ENCODE data around the gene VDAC2. TPM values are rescaled to one million over a fixed set of nuclear protein-coding genes. Genes with fewer than 3 reads are reported as not detected.
"Not testable (repeated sequence)": the region's sequence is repeated elsewhere in the genome, so short reads cannot be mapped to it uniquely, and the experiment has no call there.

Gene VDAC2
- 100 to 1,000 TPM; 214 to 401 (median 304) TPM for polyA plus RNA-seq (ENCODE audit: insufficient read length in 10 of 10)
- long read RNA-seq, donor 1, transcript VDAC2-203 (10 exons, 1,557 nt) = major isoform, 131 of 201 reads
- long read RNA-seq, donor 1, partial matches to known transcripts = 68 of 201 reads
- long read RNA-seq, donor 1, other reads (novel, unspliced or antisense) = 0 of 201 reads
- long read RNA-seq, donor 2, transcript VDAC2-203 (10 exons, 1,557 nt) = major isoform, 128 of 147 reads
- long read RNA-seq, donor 2, partial matches to known transcripts = 18 of 147 reads
- long read RNA-seq, donor 2, other reads (novel, unspliced or antisense) = 0 of 147 reads
- long read RNA-seq, donor 3 = 0 reads
- long read RNA-seq, donor 4, transcript VDAC2-203 (10 exons, 1,557 nt) = major isoform, 86 of 118 reads
- long read RNA-seq, donor 4, partial matches to known transcripts = 24 of 118 reads
- long read RNA-seq, donor 4, other reads (novel, unspliced or antisense) = 5 of 118 reads
- long read RNA-seq, donor 5, transcript VDAC2-203 (10 exons, 1,557 nt) = major isoform, 149 of 180 reads
- long read RNA-seq, donor 5, partial matches to known transcripts = 23 of 180 reads
- long read RNA-seq, donor 5, other reads (novel, unspliced or antisense) = 5 of 180 reads
- long read RNA-seq, donor 6, transcript VDAC2-203 (10 exons, 1,557 nt) = major isoform, 101 of 195 reads
- long read RNA-seq, donor 6, partial matches to known transcripts = 91 of 195 reads
- long read RNA-seq, donor 6, other reads (novel, unspliced or antisense) = 0 of 195 reads
- long read RNA-seq, donor 7, transcript VDAC2-203 (10 exons, 1,557 nt) = major isoform, 91 of 139 reads
- long read RNA-seq, donor 7, partial matches to known transcripts = 48 of 139 reads
- long read RNA-seq, donor 7, other reads (novel, unspliced or antisense) = 0 of 139 reads
- long read RNA-seq, donor 8, transcript VDAC2-203 (10 exons, 1,557 nt) = major isoform, 64 of 119 reads
- long read RNA-seq, donor 8, partial matches to known transcripts = 52 of 119 reads
- long read RNA-seq, donor 8, other reads (novel, unspliced or antisense) = 0 of 119 reads
- long read RNA-seq, donor 9, transcript VDAC2-203 (10 exons, 1,557 nt) = major isoform, 23 of 28 reads
- long read RNA-seq, donor 9, partial matches to known transcripts = 5 of 28 reads
- long read RNA-seq, donor 9, other reads (novel, unspliced or antisense) = 0 of 28 reads

GRCh38 chr10:75210282-75211006 is at the start of gene VDAC2:
TSS of gene VDAC2 (plus strand) at chr10:75210796. CDS start at chr10:75211159, 363 bp downstream.
- DNase-seq = peak; percentile 92 to 98 (median 95)

- no peak for DNase-seq
These were observed 44.6 kb upstream of the VDAC2 start for GRCh38 chr10:75165684-75166622.

- no peak for DNase-seq
These were observed 44.0 kb upstream of the VDAC2 start for GRCh38 chr10:75166623-75166972.

- no peak for DNase-seq
These were observed 42.3 kb upstream of the VDAC2 start for GRCh38 chr10:75168275-75168674.

- DNase-seq = peak in 1 of 3 donors; percentile 10
These were observed 40.4 kb upstream of the VDAC2 start for GRCh38 chr10:75170215-75170614.

- DNase-seq = no peak
These were observed 35.5 kb upstream of the VDAC2 start for GRCh38 chr10:75175046-75175445.

- DNase-seq = no peak
These were observed 34.5 kb upstream of the VDAC2 start for GRCh38 chr10:75176046-75176445.

- no peak for DNase-seq
These were observed 33.9 kb upstream of the VDAC2 start for GRCh38 chr10:75176736-75177135.

GRCh38 chr10:75179657-75180177 is 30.9 kb upstream of the VDAC2 start:
- DNase-seq = no peak

- no peak for DNase-seq
These were observed 30.0 kb upstream of the VDAC2 start for GRCh38 chr10:75180592-75180991.

- no peak for DNase-seq
These were observed 29.5 kb upstream of the VDAC2 start for GRCh38 chr10:75181073-75181472.

- DNase-seq = no peak
These were observed 24.3 kb upstream of the VDAC2 start for GRCh38 chr10:75186310-75186709.

GRCh38 chr10:75187961-75188426 is 22.6 kb upstream of the VDAC2 start:
- peak in 2 of 3 donors; percentile 27 to 35 for DNase-seq

GRCh38 chr10:75188522-75188921 is 22.1 kb upstream of the VDAC2 start:
- not testable (repeated sequence) for DNase-seq

- no peak for DNase-seq
These were observed 21.1 kb upstream of the VDAC2 start for GRCh38 chr10:75189266-75190096.

GRCh38 chr10:75191821-75192568 is 18.6 kb upstream of the VDAC2 start:
- peak in 1 of 3 donors; percentile 61 for DNase-seq

- not testable (repeated sequence) for DNase-seq
These were observed 16.0 kb upstream of the VDAC2 start for GRCh38 chr10:75194625-75195024.

Data from muscle of back (tissue), 13 donors.